GM15510 (cell line): Measurements from ENCODE around the gene ADGRG1.

Source experiments
- POLR2A ChIP-seq: IDR thresholded peaks from 3 replicates; pipeline ENCODE4 v1.6.1; 2011; ENCODE audit warnings: borderline replicate concordance; ENCODE audit not compliant: insufficient read length; ENCODE audit errors: extremely low read depth

ADGRG1 gene

GRCh38 chr16:57628008-57628781 lies at the start of gene ADGRG1:
Gene ADGRG1, plus strand, starts transcription at chr16:57628630. Its CDS starts 21,658 bp downstream, at chr16:57650288.
- TF ChIP-seq POLR2A: no peak

GRCh38 chr16:57579361-57579665 lies 49.1 kb upstream of the ADGRG1 start:
- TF ChIP-seq POLR2A: no peak

DNA sequence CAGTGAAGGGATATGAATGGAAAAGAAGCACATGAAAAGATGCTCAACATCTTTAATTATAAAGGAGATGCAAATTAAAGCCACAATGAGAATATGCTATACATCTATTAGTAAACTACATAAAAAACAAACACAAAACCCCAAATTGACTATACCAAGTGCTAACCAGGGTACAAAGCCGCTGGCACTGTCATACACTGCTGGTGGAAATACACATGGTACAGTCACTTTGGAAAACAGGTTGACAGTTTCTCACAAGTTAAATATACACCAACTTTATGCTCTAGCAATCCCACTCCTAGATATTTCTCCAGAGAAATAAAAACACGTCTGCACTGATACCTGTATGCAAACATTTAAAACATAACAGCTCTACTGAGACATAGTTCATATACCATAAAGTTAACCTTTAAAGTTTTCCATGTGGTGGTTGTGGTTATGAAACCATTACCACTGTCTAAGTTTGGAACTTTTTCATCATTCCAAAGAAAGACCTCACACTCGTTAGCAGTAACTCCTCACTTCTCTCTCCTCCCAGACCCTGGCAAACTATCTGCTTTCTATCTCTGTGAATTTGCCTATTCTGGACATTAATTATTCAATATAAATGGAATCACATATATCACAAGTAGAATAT lies 43.3 kb upstream of the ADGRG1 start:
- TF ChIP-seq POLR2A: no peak

GRCh38 chr16:57588831-57589230 lies 39.6 kb upstream of the ADGRG1 start:
- TF ChIP-seq POLR2A: no peak

DNA sequence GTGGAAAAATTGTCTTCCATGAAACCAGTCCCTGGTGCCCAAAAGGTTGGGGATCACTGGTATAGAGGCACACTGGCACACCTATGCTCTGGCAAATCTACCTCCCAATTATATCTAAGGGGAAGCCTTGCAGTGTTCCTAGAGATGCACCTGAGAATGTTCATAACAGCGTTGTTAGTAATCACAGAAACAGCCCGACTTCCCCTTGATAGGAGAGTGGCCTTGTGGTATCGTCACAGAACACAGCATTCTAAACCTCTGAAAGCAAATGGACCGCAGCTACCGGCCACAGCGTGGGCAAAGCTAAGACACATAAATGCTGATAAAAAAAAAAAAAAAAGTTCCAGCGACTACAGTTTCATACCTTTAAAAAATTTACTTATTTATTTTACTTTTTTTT lies 39.1 kb upstream of the ADGRG1 start:
- no peak for TF ChIP-seq POLR2A

DNA sequence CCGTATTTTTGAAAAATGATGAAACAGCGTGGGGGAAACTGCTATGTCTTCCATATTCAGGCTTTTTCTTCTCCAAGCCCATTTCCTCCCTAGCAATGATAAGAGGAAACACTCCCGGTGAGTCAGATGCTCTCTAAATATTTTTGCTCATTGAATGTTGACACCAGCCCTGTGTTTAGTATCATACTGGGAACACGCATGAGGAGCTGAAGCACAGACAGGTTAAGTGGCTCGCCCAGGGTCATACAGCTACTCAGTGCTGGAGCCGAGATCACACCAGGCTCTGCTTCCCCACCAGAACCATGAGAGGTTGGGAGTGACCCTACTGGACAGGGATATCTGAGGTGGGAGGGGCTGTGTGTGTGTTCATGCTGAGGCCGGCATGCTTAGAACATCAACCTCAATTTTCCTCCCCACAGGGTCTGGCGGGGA lies 37.8 kb upstream of the ADGRG1 start:
- TF ChIP-seq POLR2A: no peak

- no peak for TF ChIP-seq POLR2A
These were observed 37.2 kb upstream of the ADGRG1 start for GRCh38 chr16:57591086-57591869.

DNA sequence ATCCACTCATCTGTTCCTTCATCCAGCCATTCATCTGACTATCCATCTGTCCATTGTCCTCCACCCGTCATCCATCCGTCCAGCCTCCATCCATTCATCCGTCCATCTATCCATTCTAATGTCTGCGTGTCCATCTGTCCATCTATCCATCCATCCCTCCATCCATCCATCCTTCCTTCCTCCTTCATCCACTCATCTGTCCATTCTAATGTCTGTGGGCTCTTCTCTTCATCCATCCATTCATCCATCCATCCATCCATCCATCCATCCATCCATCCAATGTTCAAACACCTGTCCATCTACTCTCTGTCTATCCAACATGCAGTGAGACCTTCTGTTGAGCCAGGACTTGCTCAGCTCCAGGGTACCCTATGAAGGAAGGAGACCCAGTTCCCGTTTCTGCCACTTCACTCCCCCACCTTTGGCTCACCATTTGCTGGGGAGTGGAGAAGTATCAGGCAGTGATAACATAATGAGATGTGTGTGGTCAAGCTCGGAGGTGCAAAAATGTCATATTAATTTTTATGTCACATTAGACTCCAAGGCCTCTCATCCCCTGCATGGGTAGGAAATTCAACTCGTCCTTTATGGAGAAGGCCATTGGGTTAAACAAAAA lies 36.5 kb upstream of the ADGRG1 start:
- no peak for TF ChIP-seq POLR2A

GRCh38 chr16:57592591-57593003 lies 35.8 kb upstream of the ADGRG1 start:
- TF ChIP-seq POLR2A: no peak

GRCh38 chr16:57593021-57593420 lies 35.4 kb upstream of the ADGRG1 start:
- no peak for TF ChIP-seq POLR2A

GRCh38 chr16:57593990-57594389 lies 34.4 kb upstream of the ADGRG1 start:
- no peak for TF ChIP-seq POLR2A

GRCh38 chr16:57594531-57595031 lies 33.8 kb upstream of the ADGRG1 start:
- no peak for TF ChIP-seq POLR2A

DNA sequence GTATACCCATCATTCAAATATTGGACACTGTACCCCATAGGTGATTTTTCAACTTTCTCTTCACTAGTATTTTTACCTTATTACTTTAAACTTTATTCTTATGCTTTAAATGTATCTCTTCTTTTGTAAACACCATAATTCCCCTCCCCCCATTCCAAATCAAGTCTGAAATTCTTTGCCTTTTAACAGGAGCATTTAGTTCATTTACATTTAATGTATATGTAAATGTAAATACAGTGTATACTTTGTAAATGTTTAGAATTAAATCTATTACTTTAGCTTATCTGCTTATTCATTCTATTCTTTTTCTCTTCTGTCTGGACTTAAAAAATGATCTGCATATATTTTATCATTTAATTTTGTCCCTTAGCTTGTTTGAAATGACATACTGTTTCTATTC lies 30.0 kb upstream of the ADGRG1 start:
- TF ChIP-seq POLR2A: no peak

DNA sequence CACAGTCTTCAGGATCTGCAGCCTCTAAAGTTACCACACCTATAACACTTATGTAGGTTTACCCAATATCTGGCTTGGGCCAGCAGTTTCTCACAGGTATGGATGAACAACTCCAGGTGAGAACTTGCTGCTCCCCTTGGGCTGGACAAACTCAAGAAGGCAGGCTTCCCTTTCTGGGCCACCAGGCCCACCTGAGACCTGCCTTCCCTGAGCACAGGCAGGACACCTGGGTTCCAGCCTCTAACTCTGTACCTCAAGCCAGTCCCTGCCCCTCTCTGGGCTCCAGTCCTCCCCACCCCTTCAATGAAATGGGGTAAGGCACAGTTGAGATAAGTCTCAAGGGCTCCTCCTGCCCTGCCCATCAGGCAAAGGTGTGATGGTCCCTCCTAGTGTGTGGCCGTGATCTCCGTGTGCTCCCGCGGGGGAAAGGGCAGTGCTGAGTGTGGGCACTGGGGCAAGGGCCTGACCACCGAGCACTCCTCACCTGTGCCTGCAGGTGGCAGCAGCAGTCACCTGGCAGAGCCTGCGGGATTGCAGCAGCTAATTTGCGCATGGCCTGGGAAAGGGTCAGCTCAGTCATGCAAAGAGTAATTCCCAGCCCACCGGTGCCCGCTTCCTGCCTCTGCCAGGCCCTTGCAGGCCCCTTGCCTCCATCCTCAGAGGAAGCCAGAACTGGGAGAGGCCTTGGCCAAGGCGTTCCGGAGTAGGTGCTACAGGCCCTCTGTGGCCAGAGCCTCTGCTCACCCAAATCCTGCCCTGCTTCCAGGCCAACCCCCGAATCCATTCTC lies 28.2 kb upstream of the ADGRG1 start:
- TF ChIP-seq POLR2A: no peak
